ENCODE data around the gene TRIM27. TPM values are rescaled to one million over a fixed set of nuclear protein-coding genes. Genes with fewer than 3 reads are reported as not detected.
"Not testable (repeated sequence)": the region's sequence is repeated elsewhere in the genome, so short reads cannot be mapped to it uniquely, and the experiment has no call there.

The TRIM27 gene
- polyA plus RNA-seq, 6 donors from 2014 or later: 39.8 to 67.0 (median 54.1) TPM

- Mint-ChIP-seq H3K4me3 (peak overlapping the region in 3 of 8 donors; percentile 12 to 94 (median 90)), H3K27me3 (peaks cover 0 to 12% (median 6%) of the 10 kb centered on the region in 3 donors), H3K27ac (peak overlapping the region in 4 of 6 donors; percentile 71 to 100 (median 94)), H3K4me1 (peaks cover 21 to 45% (median 24%) of the 10 kb centered on the region in 3 donors), H3K36me3 (peaks cover 9 to 19% of the 10 kb centered on the region in 2 donors), H3K9me3 (peaks cover 9 to 35% (median 26%) of the 10 kb centered on the region in 7 donors)
- ATAC-seq (ENCODE audit: low read depth in 2 of 2) (no peak), DNase-seq (no peak)
Observed at GRCh38 chr6:28862077-28862476, 61.7 kb downstream of the TRIM27 start.

GRCh38 chr6:28861339-28861738 is 62.4 kb downstream of the TRIM27 start:
- peak overlapping the region in 1 of 8 donors; percentile 2 for H3K4me3 Mint-ChIP-seq
- no peak for DNase-seq

GRCh38 chr6:28860581-28860980 is 63.2 kb downstream of the TRIM27 start:
- Mint-ChIP-seq H3K9me3 (peaks cover 10 to 37% (median 22%) of the 10 kb centered on the region in 7 donors), H3K36me3 (peaks cover 9 to 26% of the 10 kb centered on the region in 2 donors), H3K27me3 (peaks cover 0 to 19% (median 6%) of the 10 kb centered on the region in 3 donors), H3K27ac (no peak overlapping the region), H3K4me3 (peak overlapping the region in 1 of 8 donors; percentile 2), H3K4me1 (peaks cover 21 to 38% (median 24%) of the 10 kb centered on the region in 3 donors)
- ATAC-seq (ENCODE audit: low read depth in 2 of 2) (no peak), DNase-seq (no peak)

More at GRCh38 chr6:28861339-28861738, 62.4 kb downstream of the TRIM27 start:
- Mint-ChIP-seq H3K27ac (no peak overlapping the region), H3K4me1 (peaks cover 21 to 46% (median 24%) of the 10 kb centered on the region in 3 donors), H3K9me3 (peaks cover 10 to 37% (median 26%) of the 10 kb centered on the region in 7 donors), H3K27me3 (peaks cover 0 to 15% (median 6%) of the 10 kb centered on the region in 3 donors), H3K36me3 (peaks cover 9 to 22% of the 10 kb centered on the region in 2 donors)
- no peak for ATAC-seq (ENCODE audit: low read depth in 2 of 2)

GRCh38 chr6:28858963-28859362 is 64.8 kb downstream of the TRIM27 start:
- no peak for DNase-seq
- no peak for ATAC-seq (ENCODE audit: low read depth in 2 of 2)
- no peak overlapping the region for H3K27ac Mint-ChIP-seq
- no peak overlapping the region for H3K4me3 Mint-ChIP-seq
- H3K4me1 Mint-ChIP-seq: peaks cover 15 to 25% (median 15%) of the 10 kb centered on the region in 3 donors
- peaks cover 10 to 45% (median 22%) of the 10 kb centered on the region in 7 donors for H3K9me3 Mint-ChIP-seq
- H3K36me3 Mint-ChIP-seq: peaks cover 9 to 26% of the 10 kb centered on the region in 2 donors
- H3K27me3 Mint-ChIP-seq: peaks cover 0 to 31% (median 10%) of the 10 kb centered on the region in 3 donors

GRCh38 chr6:28856620-28857005 is 67.2 kb downstream of the TRIM27 start:
- peaks cover 0 to 21% (median 8%) of the 10 kb centered on the region in 7 donors for H3K9me3 Mint-ChIP-seq

GRCh38 chr6:28854405-28854804 is 69.4 kb downstream of the TRIM27 start:
- Mint-ChIP-seq H3K9me3 (peaks cover 0 to 21% (median 9%) of the 10 kb centered on the region in 7 donors), H3K27me3 (peaks cover 11 to 56% (median 24%) of the 10 kb centered on the region in 3 donors)
- H3K4me3 Mint-ChIP-seq; H3K4me1 Mint-ChIP-seq; H3K27ac Mint-ChIP-seq; DNase-seq; ATAC-seq (ENCODE audit: low read depth in 2 of 2); H3K36me3 Mint-ChIP-seq: not testable (repeated sequence)

More at GRCh38 chr6:28856620-28857005, 67.2 kb downstream of the TRIM27 start:
- Mint-ChIP-seq H3K27ac (no peak overlapping the region), H3K36me3 (peaks cover 0 to 8% of the 10 kb centered on the region in 2 donors), H3K4me3 (peak overlapping the region in 1 of 8 donors; percentile 25), H3K4me1 (peaks cover 0 to 9% (median 0%) of the 10 kb centered on the region in 3 donors), H3K27me3 (peaks cover 4 to 40% (median 6%) of the 10 kb centered on the region in 3 donors)
- DNase-seq (peak; percentile 49), ATAC-seq (ENCODE audit: low read depth in 2 of 2) (peak; percentile 85 to 99)

Other genes starting within 250 kb of the TRIM27 start
- gene ZNF311, start 81.3 kb upstream of the TRIM27 start, polyA plus RNA-seq (ENCODE audit: low read depth in 6 of 6): not detected
- not detected for gene OR2W1, start 121.2 kb upstream of the TRIM27 start, polyA plus RNA-seq (ENCODE audit: low read depth in 6 of 6)
- gene OR2B3, start 163.3 kb upstream of the TRIM27 start, polyA plus RNA-seq (ENCODE audit: low read depth in 6 of 6): not detected
- gene OR2J1, start 175.5 kb upstream of the TRIM27 start, polyA plus RNA-seq (ENCODE audit: low read depth in 6 of 6): not detected
- gene OR2J3, start 184.1 kb upstream of the TRIM27 start, polyA plus RNA-seq (ENCODE audit: low read depth in 6 of 6): not detected
- gene OR2J2, start 246.9 kb upstream of the TRIM27 start, polyA plus RNA-seq (ENCODE audit: low read depth in 6 of 6): not detected

All from naive B cell (primary cell).